Lung (tissue), 12 donors: ENCODE measurements around the gene ACSL5. TPM values are rescaled to one million over a fixed set of nuclear protein-coding genes. Genes with fewer than 3 reads are reported as not detected.

Source experiments
- ATAC-seq: fragments of 200-7000 bp; cut with Tn5 transposase; one replicate; pipeline ENCODE4 v1.9.1; 2020; ENCODE audit warnings: moderate number of reproducible peaks; ENCODE audit not compliant: insufficient read depth, low FRiP score
- DNase-seq, 3 donors: peaks; one replicate each; pipeline ENCODE4 v3.0.0-alpha.2; 2013 to 2017
- H3K27ac ChIP-seq, 2 donors: one replicate each; pipeline ENCODE4 v1.5.1; 2013; ENCODE audit warnings: mild to moderate bottlenecking in 2 of 2, moderate library complexity in 2 of 2, control low read depth in 1 of 2, inconsistent platforms in 1 of 2, low read depth in 1 of 2, low read length in 1 of 2
- H3K27me3 ChIP-seq, 3 donors: one replicate each; pipeline ENCODE4 v1.5.1; 2013; ENCODE audit warnings: low read length in 2 of 3; ENCODE audit not compliant: control insufficient read depth in 3 of 3, insufficient read depth in 3 of 3
- H3K36me3 ChIP-seq, 4 donors: one replicate each; pipeline ENCODE4 v1.5.1; 2013; ENCODE audit warnings: low read length in 4 of 4, mild to moderate bottlenecking in 1 of 4, moderate library complexity in 1 of 4; ENCODE audit not compliant: control insufficient read depth in 4 of 4, insufficient read depth in 4 of 4
- H3K4me1 ChIP-seq, 5 donors: one replicate each; pipeline ENCODE4 v1.5.1; 2013; ENCODE audit warnings: low read length in 5 of 5, mild to moderate bottlenecking in 2 of 5, moderate library complexity in 1 of 5; ENCODE audit not compliant: control insufficient read depth in 5 of 5, insufficient read depth in 5 of 5
- H3K4me3 ChIP-seq: one replicate; pipeline ENCODE4 v1.5.1; 2013; ENCODE audit warnings: mild to moderate bottlenecking, control low read depth, moderate library complexity
- H3K9ac ChIP-seq, 2 donors: one replicate each; pipeline ENCODE4 v1.5.1; 2013; ENCODE audit warnings: low read length in 2 of 2, control low read depth in 1 of 2; ENCODE audit not compliant: insufficient read depth in 1 of 2
- H3K9me3 ChIP-seq, 4 donors: one replicate each; pipeline ENCODE4 v1.5.1; 2013; ENCODE audit warnings: low read length in 3 of 4, mild to moderate bottlenecking in 1 of 4, moderate library complexity in 1 of 4; ENCODE audit not compliant: control insufficient read depth in 4 of 4, insufficient read depth in 3 of 4
- WGBS, 2 donors: extraction: QIAGEN DNeasy Blood & Tissue Kit; methylation state at CpG; one replicate each; pipeline ENCODE4 v1.1.7; 2013; 5-methylcytosine and 5-hydroxymethylcytosine counted together
- polyA plus RNA-seq, 2 donors: library from polyadenylated mRNA; stranded (reverse); fragments of 200-250 nt; gene quantifications; one replicate each; pipeline ENCODE4 v1.2.1, GENCODE V29; 2013
- total RNA-seq, 2 donors: library from RNA; depleted of rRNA in 1 of 2; stranded (reverse); fragments of >200 nt in 1 of 2; gene quantifications; one replicate each; pipeline ENCODE4 v1.2.1, GENCODE V29; 2014 to 2021
- TF ChIP-seq, protein P1 (sequence below): IDR thresholded peaks from 2 replicates; pipeline ENCODE4 v1.5.1; 2012; ENCODE audit warnings: mild to moderate bottlenecking; ENCODE audit errors: control extremely low read depth, extremely low read depth
- donor health status: control.
- donor health status: control.
- donor health status: Bipolar disorder and iron deficiency.
- donor health status: healthy.
- donor health status: DM: yes; HTN: yes; CAD: no.

The ACSL5 gene
- total and polyA plus RNA-seq, 4 donors = 46.1 to 71.0 (median 62.3) TPM

DNA sequence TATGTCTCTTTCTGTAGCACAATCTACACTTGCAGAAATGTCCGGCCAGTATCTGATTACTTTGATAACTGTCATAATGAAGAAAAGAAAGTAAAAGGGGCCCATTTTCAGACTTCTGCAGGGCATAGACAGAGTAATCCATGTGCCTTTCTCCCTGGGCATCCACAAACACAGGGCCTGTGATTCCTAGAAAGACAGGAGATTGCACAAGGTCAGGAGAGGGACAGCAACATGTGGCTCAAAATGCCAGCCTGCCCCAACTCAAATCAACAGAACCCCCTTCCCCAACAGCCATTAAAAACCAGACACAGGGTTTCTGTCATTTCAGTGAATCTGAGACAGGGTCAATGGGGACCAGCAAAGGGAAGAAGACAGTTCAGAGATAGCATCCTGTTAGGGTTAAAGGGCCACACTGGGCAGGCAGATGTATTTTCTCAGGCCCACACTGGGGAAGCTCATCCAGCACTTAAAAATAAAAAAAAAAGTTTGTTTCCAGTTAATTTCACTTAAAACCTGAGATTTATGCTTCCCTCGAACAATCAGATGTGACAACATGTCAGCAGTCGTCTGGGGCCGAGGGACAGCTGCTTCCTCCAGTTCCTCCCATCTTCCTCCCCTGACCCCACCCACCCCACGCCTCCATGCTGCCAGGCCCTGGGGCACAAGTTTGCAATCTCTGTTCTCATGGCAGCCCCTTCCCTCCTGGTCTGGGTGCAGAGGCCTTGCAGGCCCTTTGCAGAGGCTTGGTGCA lies 30.7 kb upstream of the ACSL5 start:
- no peak for DNase-seq
- TF ChIP-seq, protein P1, sequence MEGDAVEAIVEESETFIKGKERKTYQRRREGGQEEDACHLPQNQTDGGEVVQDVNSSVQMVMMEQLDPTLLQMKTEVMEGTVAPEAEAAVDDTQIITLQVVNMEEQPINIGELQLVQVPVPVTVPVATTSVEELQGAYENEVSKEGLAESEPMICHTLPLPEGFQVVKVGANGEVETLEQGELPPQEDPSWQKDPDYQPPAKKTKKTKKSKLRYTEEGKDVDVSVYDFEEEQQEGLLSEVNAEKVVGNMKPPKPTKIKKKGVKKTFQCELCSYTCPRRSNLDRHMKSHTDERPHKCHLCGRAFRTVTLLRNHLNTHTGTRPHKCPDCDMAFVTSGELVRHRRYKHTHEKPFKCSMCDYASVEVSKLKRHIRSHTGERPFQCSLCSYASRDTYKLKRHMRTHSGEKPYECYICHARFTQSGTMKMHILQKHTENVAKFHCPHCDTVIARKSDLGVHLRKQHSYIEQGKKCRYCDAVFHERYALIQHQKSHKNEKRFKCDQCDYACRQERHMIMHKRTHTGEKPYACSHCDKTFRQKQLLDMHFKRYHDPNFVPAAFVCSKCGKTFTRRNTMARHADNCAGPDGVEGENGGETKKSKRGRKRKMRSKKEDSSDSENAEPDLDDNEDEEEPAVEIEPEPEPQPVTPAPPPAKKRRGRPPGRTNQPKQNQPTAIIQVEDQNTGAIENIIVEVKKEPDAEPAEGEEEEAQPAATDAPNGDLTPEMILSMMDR = no peak
- H3K27ac ChIP-seq = no peak overlapping the region

DNA sequence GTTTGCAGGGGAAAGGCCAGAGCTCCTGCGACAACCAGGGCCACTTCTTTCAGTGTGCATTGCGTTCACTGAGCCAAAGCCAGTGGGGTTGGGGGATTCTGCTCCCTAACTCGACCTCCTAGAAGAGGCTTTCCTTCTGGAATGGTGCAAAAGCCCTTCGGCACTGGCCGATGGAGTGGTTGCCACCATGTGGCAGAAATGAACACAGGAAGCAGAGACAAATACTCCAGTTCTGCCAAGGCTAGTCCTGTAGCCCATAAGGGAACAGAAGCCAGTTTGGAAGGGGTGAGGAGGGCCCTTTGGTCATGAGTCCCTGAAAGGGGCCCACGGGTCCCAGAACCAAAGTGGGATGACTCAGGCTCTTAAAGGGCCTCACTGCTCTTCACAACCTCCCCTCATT lies 29.7 kb upstream of the ACSL5 start:
- no peak overlapping the region for H3K9ac ChIP-seq
- no peak for DNase-seq
- no peak for ATAC-seq

More for the DNA sequence above, 30.7 kb upstream of the ACSL5 start:
- Histone ChIP-seq H3K9me3 (no peaks in the 10 kb centered on the region), H3K27me3 (no peaks in the 10 kb centered on the region), H3K9ac (no peak overlapping the region), H3K4me3 (no peak overlapping the region), H3K4me1 (no peaks in the 10 kb centered on the region), H3K36me3 (no peaks in the 10 kb centered on the region)
- no peak for ATAC-seq
- 32 to 48% methylated on average over 5 of the region's 5 CpGs for WGBS, 2 donors

DNA sequence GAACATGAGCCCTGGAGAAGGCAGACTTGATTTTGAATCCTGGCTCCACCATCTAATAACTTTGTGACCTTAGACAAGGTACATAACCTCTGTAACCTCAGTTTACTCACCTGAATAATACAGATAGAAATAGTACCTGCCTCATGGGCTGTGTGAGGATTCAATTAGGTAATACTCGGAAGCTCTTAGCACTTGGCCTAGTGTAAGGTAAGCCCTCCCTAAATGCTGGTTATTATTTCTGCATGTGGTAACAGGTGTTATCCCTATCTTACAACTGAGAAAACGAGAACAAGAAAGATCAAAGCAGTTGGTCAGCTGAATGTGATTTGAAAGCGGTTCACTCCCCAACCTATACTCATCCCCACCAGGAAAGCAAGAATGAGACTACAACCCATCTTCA lies 28.7 kb upstream of the ACSL5 start:
- WGBS, 2 donors = 47 to 70% methylated on average over 3 of the region's 3 CpGs
- ATAC-seq = no peak
- TF ChIP-seq, protein P1 = no peak

More for the DNA sequence above, 29.7 kb upstream of the ACSL5 start:
- TF ChIP-seq, protein P1 = no peak
- Histone ChIP-seq H3K4me3 (no peak overlapping the region), H3K27me3 (no peaks in the 10 kb centered on the region), H3K9me3 (no peaks in the 10 kb centered on the region), H3K4me1 (no peaks in the 10 kb centered on the region), H3K27ac (no peak overlapping the region), H3K36me3 (no peaks in the 10 kb centered on the region)
- 76 to 85% methylated on average over 6 of the region's 6 CpGs for WGBS, 2 donors

More for the DNA sequence above, 28.7 kb upstream of the ACSL5 start:
- no peaks in the 10 kb centered on the region for H3K36me3 ChIP-seq
- no peak for DNase-seq
- H3K27ac ChIP-seq = no peak overlapping the region
- no peaks in the 10 kb centered on the region for H3K27me3 ChIP-seq
- H3K4me3 ChIP-seq = no peak overlapping the region
- H3K9me3 ChIP-seq = no peaks in the 10 kb centered on the region
- no peaks in the 10 kb centered on the region for H3K4me1 ChIP-seq
- H3K9ac ChIP-seq = no peak overlapping the region
